GM13977 (cell line): ENCODE data around the gene QRSL1.

Experiments
- DNase-seq: peaks from one replicate; pipeline ENCODE4 v3.0.0; 2012; ENCODE audit warnings: low spot score
- CTCF ChIP-seq: IDR thresholded peaks from 2 replicates; pipeline ENCODE4 v1.5.1; 2012; ENCODE audit warnings: mild to moderate bottlenecking, control low read depth; ENCODE audit not compliant: insufficient read depth; ENCODE audit errors: extremely low read depth, missing control alignments
- in situ Hi-C: fragments of 300-500 bp; cut with MboI; formaldehyde crosslinking; loops from one replicate; pipeline ENCODE4 v1.12.0; 2022; ENCODE audit warnings: low sequenced_read_pairs, low pct_unique_long_range_greater_than_20kb, mixed read lengths, inconsistent platforms; ENCODE audit not compliant: unreplicated experiment

The QRSL1 gene

GRCh38 chr6:106685833-106686232 is 56.5 kb downstream of the QRSL1 start:
- in situ Hi-C loops: no loop called here
- DNase-seq: no peak
- no peak for TF ChIP-seq CTCF

- in situ Hi-C loops: no loop called here
- TF ChIP-seq CTCF: no peak
- no peak for DNase-seq
Measured at GRCh38 chr6:106688177-106688951, 59.0 kb downstream of the QRSL1 start.

GRCh38 chr6:106692112-106692818 is 62.9 kb downstream of the QRSL1 start:
- in situ Hi-C loops: no loop called here
- no peak for DNase-seq
- TF ChIP-seq CTCF: no peak

GRCh38 chr6:106692819-106693208 is 63.4 kb downstream of the QRSL1 start:
- in situ Hi-C loops: no loop called here
- no peak for TF ChIP-seq CTCF
- no peak for DNase-seq

- in situ Hi-C loops: no loop called here
- DNase-seq: no peak
- no peak for TF ChIP-seq CTCF
Measured at GRCh38 chr6:106693418-106693817, 64.0 kb downstream of the QRSL1 start.

- no peak for DNase-seq
- no peak for TF ChIP-seq CTCF
- in situ Hi-C loops: no loop called here
Measured at GRCh38 chr6:106694343-106694742, 65.0 kb downstream of the QRSL1 start.
